RKO (cell line): ENCODE data around the gene SRGAP1.
A peak's percentile ranks its signal among the peaks of the same experiment; 100 is the strongest.
"Not testable (repeated sequence)": the region's sequence is repeated elsewhere in the genome, so short reads cannot be mapped to it uniquely, and the experiment has no call there.

Experiments used
- DNase-seq: peaks from one replicate; pipeline ENCODE4 v3.0.0-alpha.2; 2016; ENCODE audit warnings: low spot score

SRGAP1 gene

DNA sequence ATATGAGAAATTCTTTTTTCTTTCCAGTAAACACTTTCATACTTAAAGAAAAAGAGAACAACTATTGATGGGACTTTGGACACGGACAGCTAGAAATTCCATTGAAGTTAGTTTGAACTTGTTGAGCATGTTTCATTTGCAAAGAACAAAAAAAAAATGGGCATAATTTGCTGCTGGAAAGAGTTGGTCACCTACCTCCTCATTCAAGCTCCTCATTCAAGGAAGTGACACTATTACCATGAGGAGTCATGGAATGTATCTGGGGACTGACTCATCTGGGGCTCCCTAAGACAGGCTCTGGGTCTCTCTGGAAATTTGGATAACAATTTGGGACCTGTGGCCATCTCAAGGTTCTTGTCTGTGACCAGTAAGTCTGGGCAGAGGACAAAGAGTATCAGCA lies 327.2 kb downstream of the SRGAP1 start:
- DNase-seq = peak; percentile 90

DNA sequence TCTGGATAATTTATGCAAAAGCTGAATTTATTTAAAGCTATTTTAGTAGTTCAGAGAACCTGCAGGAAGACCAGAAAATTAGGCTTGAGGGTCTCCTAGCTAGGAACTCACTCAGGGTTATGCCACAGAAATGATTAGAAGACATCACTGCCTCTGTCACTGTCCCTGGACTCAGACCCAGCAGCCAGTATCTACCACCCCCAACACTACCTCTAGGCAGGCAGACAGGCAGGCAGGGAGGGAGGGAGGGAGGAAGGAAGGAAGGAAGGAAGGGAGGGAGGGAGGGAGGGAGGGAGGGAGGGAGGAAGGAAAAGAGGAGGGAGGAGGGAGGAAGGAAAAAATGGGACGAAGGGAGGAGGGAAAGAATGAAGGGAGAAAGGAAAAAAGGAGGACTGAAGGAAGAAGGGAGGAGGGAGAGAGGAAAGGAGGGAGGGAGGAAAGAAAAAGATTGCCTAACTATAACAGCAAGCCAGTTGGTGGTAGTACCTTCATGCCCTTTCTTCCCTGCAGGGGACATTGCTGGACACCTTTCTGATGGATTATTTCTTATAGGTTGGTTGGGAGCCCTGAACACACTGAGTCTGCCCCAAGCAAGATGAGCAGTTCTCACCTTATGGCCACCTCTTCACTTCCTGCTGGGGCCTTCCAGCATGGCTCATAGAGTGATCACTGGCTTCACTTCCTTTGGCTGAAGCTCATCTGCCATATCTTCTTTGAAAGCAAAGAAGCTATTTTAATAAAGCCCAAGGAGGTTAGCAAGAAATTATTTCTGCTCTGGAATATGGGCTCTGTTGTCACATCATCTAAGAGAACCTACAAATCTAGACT lies 327.9 kb downstream of the SRGAP1 start:
- peak; percentile 12 for DNase-seq

DNA sequence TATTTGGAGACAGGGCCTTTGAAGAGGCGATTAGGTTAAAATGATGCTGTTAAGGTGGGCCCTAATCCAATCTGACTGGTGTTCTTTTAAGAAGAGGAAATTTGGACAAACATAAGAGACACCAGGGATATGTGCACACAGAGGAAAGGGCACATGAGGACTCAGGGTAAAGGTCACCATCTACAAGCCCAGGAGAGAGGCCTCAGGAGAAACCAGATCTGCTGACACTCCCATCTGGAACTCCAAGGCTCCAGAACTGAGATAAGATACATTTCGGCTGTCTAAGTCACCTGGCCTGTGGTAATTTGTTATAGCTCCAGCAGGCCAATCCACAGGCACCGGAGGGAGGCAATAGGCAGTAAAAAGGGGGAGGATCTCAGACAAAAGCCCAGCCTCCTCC lies 329.0 kb downstream of the SRGAP1 start:
- no peak for DNase-seq

DNA sequence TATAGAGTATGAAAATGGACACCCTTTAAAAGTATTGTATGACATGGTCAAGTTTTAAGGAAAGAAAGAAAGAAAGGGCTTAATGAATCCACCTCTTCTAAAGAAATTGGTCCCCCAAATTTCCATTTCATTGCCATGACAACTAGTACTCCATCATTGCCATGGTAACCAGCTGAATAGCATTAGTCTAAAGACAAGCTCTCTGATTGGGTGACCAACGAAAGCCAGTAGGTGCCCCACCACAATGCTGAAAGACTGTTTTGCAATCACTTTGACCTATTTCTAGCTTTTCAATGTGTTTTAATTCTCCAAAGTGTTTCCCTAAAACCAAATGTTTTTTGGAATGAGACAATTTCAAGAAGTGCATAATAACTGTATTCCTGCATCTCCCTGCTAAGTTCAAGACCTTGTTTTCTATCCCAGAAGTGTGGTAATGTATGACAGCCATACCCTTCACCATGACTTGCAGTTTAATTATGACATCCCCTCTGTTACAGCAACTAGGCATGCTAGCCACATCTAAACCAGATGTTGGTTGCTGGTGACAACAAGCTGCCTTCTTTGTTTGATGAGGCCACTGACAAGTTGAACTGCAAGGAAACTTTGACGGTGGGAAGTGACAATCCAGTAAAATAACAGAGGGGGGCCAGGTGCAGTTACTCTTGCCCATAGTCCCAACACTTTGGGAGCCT lies 330.9 kb downstream of the SRGAP1 start:
- no peak for DNase-seq

DNA sequence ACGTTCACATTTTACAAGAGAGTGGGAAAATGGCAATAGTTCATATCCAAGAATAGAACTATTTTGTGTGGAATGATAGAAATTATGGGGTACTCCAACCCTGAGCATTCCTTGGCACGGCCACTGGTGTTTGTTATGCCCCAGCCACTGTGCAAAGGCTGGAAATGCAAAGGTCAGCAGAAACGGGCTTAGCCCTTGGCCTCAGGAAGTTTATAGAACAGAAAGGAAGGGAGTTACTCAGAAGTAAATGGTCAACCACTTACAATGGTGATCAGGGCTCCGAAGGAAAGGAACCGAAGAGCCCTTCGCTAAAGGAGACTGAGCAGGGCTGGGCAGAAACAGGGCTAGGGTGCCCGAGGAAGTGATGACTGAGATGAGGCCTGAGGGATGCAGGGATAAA lies 332.5 kb downstream of the SRGAP1 start:
- DNase-seq = no peak

DNA sequence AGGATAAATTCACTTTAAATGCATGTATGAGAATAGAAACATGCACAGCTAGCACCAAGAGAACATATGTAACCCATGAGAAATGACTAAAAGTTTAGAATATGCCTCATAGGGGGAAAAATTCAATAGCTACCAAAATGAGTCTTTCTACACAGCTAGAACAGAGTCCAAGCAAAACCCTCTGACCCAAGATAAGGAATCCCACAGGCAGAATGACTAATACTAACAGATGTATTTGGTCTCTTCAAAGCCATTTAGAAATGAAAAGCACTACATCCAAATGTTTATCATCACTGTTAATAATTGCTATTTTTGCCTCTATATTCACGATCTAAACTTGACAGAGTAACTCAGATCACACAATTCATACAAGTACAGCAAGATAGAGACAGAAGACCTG lies 333.6 kb downstream of the SRGAP1 start:
- DNase-seq = peak; percentile 14

DNA sequence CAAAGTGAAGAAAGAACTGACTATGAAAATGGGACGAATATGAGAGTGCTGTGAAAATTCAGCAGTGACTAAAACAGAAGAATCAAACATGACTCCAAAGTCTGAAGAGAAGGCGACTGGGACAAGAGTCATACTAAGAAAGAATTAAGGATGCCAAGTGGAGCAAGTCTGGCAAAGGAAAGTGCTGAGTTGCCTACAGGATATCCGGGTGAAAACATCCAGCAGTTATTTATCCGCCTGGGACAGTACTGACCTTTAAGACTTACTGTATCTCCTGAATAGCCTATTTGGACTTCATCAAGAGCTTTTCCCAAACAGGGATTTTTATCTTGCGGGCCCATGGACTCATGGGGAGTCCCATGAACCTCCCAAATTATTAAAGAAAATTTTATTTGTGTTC lies 336.5 kb downstream of the SRGAP1 start:
- peak; percentile 30 for DNase-seq

DNA sequence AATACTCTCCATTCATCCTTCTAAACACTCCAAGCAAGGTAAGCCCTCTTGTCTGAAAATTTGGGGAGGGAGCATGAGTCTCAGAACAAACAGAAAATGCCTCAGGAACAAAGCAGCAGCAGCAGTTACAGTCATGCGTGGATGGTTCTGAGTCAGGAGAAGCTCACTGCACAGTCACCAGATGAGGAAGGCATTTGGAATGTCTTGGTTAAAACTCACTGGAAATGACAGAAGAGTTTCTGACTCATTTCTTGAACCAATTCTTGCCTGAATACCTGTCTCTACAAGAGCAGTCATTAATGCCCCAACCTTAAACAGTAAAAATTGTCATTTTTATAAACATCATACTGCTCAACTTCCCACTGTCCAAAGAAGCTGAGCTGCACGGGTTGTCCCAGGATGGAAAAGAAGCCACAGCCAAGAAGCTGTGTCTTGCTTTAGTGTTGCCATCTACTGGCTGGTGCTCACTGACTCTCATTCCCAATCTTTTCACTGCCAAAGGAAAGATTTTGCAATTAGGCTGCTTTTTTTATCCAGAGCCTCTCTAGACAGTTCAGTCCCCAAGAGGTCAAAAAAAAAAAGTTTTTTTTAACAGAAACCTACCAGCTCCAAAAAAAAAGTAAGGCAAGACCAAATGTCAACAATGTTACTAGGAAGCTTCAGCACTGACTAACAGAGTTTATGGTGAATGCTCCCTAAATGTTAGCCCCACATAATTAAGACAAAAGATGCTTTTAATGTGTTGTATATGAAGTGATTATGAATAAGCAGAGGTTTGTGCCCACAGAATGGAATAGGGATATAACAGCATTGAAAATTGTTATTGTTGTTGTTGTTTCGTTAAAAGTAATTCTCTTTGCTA lies 337.2 kb downstream of the SRGAP1 start:
- peak; percentile 94 for DNase-seq

DNA sequence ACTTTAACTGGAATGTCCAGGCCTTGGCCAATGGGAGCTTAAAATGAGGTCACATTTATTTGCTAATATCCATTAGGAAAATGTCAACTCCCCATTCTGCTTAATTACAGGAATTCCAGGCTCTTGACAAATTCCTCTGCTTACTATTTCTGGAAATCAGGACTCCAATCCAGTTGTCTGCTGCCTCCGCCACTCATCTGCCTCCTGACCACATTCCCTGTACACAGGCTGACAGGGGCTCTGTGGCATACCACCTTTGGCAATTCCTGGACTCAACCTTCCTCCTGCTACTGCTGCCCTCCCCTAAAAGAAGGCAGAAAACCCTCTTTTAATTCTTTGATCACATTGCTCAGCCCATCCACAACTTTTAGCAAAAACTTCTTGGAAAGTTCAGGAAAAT lies 339.7 kb downstream of the SRGAP1 start:
- DNase-seq = no peak

DNA sequence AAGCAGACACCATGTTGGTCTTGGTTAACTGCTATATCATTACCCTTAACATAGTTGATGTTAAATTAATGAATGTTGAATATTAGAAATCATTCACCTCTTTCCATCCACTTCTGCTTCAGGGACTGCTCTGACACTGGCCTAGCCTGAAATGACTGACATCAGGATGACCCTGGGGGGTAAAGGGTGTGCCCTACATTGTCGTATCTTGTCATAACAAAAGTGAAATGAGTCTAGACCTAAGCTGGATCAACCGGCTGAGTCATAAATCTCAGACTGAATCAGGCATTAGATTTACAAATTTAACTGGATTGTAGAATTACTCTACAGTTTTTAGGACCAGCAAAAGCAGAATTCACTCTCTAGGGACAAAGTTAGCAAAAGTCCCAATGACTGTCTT lies 342.3 kb downstream of the SRGAP1 start:
- no peak for DNase-seq

DNA sequence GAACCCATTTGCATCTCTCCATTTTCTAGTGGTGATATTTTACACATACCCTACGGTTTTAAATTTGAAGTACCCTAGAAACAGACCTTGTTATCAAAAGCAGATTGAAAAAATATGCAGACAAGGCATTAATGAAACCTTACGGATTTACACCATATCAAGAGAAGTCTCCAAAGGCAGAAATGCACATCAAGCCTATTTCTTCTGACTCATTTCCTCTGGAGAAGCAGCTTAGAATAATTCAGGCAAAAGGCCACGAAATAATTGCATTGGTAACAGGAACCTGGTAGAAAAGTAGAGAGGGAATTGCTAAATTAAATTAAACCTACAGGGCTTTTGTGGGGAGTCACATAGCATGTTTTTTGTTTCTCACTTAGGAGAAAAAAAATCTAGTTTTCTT lies 342.9 kb downstream of the SRGAP1 start:
- peak; percentile 20 for DNase-seq

DNA sequence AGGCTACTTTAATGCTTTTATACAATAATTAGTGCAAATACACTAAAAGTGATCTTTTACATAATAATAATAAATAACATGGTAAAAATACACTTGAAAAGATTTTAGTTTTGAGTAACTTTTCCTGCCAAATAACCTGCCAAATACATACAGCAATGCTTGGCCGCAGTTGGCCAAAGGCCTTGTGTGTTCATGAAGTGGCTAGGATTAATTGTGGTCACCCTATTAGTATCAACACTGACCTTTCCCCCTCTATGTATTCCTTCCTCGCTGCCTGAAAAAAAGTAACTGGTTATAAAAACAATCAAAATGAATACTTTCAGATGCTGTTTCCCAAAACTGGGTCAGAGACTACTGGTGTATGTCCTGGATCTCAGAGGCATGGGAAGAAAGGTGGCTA lies 343.3 kb downstream of the SRGAP1 start:
- DNase-seq = no peak

DNA sequence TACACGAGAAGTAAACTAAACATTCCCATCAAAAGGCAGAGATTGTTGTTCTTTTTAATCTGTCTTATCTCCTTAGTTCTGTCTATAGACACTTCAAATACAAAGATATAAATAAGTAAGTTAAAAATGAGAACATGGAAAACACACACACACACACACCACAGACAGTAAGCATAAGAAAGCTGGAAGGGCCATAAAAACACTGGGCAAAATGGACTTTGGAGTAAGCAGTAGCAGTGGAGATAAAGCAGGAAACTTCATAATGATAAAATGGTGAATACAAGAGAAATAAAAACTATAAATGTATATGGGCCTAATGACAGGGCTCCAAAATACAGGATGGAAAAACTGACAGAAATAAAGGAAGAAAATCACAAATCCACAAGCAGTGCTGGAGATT lies 345.0 kb downstream of the SRGAP1 start:
- no peak for DNase-seq

DNA sequence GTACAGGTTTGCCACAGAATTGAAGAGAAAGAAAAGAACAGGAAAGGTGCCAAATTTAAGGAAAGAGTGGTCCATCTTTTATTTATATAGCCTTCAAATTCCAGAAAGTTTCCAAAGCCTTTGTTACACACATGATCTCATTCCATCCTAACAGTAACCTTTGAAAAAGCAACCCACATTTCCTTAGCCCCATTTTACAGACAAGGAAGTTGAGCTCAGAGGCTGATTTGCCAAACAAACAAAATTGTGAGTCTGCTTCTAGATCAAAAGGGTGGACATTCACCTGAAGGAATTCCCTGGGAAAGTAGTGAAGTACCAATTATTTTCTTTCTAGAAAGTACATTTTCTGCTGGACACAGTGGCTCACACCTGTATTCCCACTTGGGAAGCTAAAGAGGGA lies 345.6 kb downstream of the SRGAP1 start:
- no peak for DNase-seq

DNA sequence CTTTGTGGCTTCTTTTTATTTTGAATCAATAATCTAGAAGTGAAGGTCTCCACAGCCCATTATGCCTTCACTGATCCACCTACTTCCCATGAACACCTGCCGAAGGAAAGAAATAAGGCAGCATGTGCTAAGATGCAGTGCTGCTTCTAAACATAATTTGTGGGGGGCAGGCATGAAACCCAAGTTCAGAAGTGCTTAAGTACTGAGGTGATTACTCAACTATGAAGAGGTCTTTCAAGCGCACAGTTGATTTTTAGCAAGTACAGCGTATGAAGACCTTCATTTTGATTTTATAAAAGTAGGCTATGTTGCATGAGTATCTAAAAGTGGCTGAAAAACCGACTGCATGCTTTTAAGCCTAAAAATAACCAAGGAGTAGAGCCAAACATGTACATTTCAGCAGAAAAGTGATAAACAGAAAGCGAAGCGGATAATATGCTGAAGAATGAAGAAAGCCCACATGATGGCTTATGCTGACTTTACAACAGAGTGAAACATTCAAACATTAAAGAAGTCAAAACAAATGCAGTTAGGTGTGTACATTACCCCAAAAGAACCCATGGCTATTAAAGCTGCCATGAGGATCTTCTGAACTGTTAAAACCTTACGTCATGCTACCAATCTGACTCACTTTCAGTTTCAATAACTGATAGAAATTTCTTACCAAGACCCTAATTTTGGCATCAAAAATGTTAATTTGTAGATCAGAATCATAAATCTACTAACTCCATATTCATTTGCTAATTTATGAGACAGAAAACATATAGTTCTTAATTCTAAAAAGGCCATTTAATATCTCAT lies 348.3 kb downstream of the SRGAP1 start:
- no peak for DNase-seq

DNA sequence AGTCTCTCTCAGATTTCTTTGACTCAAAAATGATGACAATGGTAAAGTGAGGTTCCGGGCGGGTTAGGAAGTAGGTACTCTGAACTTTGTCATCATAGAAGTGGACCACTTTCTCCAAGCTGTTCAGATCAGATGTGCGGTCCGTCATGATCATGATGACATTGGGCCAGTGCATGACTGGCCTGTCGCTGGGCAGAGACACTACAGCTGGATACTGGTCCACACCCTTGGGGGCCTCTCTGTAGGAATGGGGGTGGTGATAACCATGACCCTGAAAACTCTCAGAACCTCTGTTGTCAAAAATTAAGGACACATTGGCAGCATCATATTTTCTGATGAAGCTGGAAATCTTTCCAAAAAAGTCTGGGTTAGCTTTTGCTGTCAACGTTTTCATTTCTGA lies 349.4 kb downstream of the SRGAP1 start:
- DNase-seq = no peak

DNA sequence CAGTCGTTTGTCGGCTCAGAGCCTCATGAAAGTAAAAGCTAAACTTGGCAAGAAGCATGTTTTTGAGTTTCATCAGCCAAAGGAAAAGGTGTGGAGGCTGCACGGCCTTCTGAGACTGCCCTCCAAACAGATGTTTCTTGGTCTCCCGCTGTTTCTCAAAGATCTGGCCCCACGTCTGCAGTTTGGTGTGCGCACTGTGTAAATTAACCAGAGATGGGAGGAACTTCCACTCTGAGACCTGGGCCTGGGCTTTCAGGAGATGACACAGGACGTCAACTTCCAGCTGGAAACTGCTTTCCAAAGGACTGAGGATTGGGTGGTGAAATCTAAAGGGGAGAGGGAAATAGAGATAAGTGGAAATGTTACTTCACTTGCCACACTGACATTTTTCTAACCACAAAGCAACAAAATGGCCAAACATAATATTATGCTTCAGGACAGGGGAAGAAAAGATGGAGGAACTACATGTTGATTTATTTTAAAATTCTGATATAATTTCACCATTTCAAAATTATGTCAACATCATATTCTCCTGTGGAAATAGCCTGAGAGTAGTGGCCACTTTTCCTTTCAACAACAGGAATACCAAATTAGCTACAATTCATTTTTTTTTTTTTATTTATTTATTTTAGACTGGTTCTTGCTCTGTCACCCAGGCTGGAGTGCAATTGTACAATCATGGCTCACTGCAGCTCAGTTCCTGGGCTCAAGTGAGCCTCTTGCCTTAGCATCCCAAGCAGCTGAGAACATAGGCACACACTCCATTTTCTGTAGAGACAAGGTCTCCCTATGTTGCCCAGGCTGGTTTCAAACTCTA lies 350.0 kb downstream of the SRGAP1 start:
- no peak for DNase-seq

DNA sequence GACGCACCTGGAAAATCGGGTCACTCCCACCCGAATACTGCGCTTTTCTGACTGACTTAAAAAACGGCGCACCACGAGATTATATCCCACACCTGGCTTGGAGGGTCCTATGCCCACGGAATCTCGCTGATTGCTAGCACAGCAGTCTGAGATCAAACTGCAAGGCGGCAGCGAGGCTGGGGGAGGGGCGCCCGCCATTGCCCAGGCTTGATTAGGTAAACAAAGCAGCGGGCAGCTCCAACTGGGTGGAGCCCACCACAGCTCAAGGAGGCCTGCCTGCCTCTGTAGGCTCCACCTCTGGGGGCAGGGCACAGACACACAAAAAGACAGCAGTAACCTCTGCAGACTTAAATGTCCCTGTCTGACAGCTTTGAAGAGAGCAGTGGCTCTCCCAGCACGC lies 351.3 kb downstream of the SRGAP1 start:
- not testable (repeated sequence) for DNase-seq

DNA sequence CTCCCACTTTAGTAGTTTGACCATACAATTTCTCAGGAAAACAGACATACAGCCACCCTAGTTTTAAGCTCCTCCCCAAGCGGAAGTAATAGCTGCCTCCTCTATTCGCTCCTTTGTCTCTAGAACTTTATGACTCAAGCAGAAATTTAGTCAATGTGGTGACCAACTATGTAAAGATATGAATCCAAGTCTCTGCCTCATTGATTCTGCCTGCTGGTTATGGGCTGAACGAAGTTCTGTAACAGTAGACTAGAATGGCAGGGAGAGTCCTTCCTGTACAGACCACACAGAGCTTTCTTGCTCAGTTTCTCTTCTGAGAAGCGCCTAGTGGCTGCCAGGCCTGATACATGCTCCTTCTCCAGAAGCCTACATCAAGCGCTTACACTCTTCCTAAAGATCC lies 358.5 kb downstream of the SRGAP1 start:
- DNase-seq = no peak

DNA sequence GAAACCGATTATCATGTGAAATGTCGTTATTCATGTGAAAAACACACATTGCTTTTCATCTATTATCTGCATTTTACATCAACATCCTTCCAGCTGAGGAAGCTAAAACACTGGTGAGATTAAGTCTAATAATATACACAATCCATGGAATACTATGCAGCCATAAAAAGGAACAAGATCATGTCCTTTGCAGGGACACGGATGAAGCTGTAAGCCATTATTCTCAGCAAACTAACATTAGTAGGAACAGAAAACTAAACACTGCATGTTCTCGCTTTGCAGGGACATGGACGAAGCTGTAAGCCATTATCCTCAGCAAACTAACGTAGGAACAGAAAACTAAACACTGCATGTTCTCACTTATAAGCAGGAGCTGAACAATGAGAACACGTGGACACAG lies 359.3 kb downstream of the SRGAP1 start:
- no peak for DNase-seq

DNA sequence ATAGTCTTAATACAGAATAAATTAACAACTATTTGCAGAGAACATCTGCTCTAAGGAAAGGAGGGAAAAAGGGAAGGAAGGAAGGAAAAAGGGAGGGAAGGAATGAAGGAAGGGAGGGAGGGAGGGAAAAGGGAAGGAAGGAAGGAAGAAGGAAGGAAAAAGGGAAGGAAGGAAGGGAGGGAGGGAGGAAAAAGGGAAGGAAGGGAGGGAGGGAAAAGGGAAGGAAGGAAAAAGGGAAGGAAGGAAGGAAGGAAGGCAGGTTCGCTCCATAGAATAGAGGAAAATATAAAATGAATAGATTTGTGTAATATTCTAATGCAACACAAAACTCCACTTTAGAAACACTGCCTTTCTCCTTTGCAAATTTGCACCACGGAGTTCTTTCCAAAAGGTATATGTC lies 361.0 kb downstream of the SRGAP1 start:
- DNase-seq = no peak
